Endothelial cell of umbilical vein (primary cell): Measurements from ENCODE around the gene TSNAX. TPM values are rescaled to one million over a fixed set of nuclear protein-coding genes. Genes with fewer than 3 reads are reported as not detected.

ENCODE experiments used
- BruUV-seq: library from RNA; stranded (reverse); fragments of 400-500 nt; replicated peaks from 2 replicates; lab custom pipeline; 2021; lab: Mats Ljungman, UMichigan
- CTCF ChIA-PET: fragments of 300-600, 350-600 bp; sonication (Branson Sonifier 250); formaldehyde crosslinking; loops from one replicate; lab custom pipeline; 2021; ENCODE audit warnings: antibody characterized with exemption, inconsistent platforms; lab: Charles Lee
- POLR2A ChIA-PET: fragments of 300-600, 350-600 bp; sonication (Branson Sonifier 250); formaldehyde crosslinking; loops from one replicate; lab custom pipeline; 2021; ENCODE audit warnings: antibody characterized with exemption, inconsistent platforms; lab: Charles Lee
- DNase-seq: peaks from one replicate; pipeline ENCODE4 v3.0.0-alpha.2; 2011; ENCODE audit warnings: low read depth, low spot score
- FAIRE-seq: peaks from 2 replicates; lab custom pipeline; 2011; peaks lifted over from hg19 to GRCh38; lab: Jason Lieb, UNC
- H2AFZ ChIP-seq: 2 replicates; pipeline ENCODE4 v1.6.0; 2012; ENCODE audit warnings: low read depth, low read length, control low read depth, inconsistent platforms
- H3K27ac ChIP-seq: 2 replicates; pipeline ENCODE4 v1.5.1; 2011; ENCODE audit warnings: low read depth, mild to moderate bottlenecking, control low read depth, low read length, moderate library complexity; ENCODE audit not compliant: insufficient read depth
- H3K27me3 ChIP-seq, 2 experiments: 2 replicates each; pipeline versions ENCODE4 v1.6.0 to v1.6.1; 2011; ENCODE audit warnings: low read length in 2 of 2, mixed read lengths in 1 of 2; ENCODE audit not compliant: control insufficient read depth in 2 of 2, insufficient read depth in 2 of 2
- H3K36me3 ChIP-seq, 2 experiments: 2 replicates in 1 of 2; 3 replicates in 1 of 2; pipeline ENCODE4 v1.5.1; 2011; ENCODE audit warnings: low read length in 2 of 2, mild to moderate bottlenecking in 1 of 2, moderate library complexity in 1 of 2; ENCODE audit not compliant: control insufficient read depth in 2 of 2, insufficient read depth in 2 of 2; ENCODE audit errors: extremely low read depth in 1 of 2
- H3K4me1 ChIP-seq: 3 replicates; pipeline ENCODE4 v1.5.1; 2011; ENCODE audit warnings: mild to moderate bottlenecking, low read length; ENCODE audit not compliant: control insufficient read depth, insufficient read depth; ENCODE audit errors: extremely low read depth
- H3K4me2 ChIP-seq: 2 replicates; pipeline ENCODE4 v1.6.1; 2011; ENCODE audit warnings: low read length, control low read depth, mixed read lengths; ENCODE audit not compliant: insufficient read depth
- H3K4me3 ChIP-seq, 3 experiments: fragments of 200-600 bp in 1 of 3; sonication (generic), shearing (Covaris generic) in 1 of 3; replicated peaks in 1 of 3; 2 replicates each; pipeline ENCODE4 v1.5.1; 2011 to 2016; ENCODE audit warnings: control low read depth in 3 of 3, low read length in 3 of 3, mild to moderate bottlenecking in 2 of 3, inconsistent platforms in 1 of 3, low read depth in 1 of 3, moderate library complexity in 1 of 3; ENCODE audit not compliant: insufficient read depth in 1 of 3
- H3K79me2 ChIP-seq: 2 replicates; pipeline ENCODE4 v1.6.0; 2012; ENCODE audit warnings: low read length, inconsistent platforms; ENCODE audit not compliant: control insufficient read depth, insufficient read depth
- H3K9ac ChIP-seq: replicated peaks from 2 replicates; pipeline ENCODE3; 2011; ENCODE audit warnings: low read length, control low read depth; ENCODE audit not compliant: insufficient read depth; ENCODE audit errors: extremely low read depth
- H3K9me1 ChIP-seq: replicated peaks from 3 replicates; pipeline ENCODE4 v1.6.0; 2011; ENCODE audit warnings: mild to moderate bottlenecking, low read length; ENCODE audit not compliant: control insufficient read depth, insufficient read depth; ENCODE audit errors: extremely low read depth
- H3K9me3 ChIP-seq: replicated peaks from 2 replicates; pipeline ENCODE4 v1.5.1; 2012; ENCODE audit warnings: low read length, inconsistent platforms; ENCODE audit not compliant: control insufficient read depth, insufficient read depth
- H4K20me1 ChIP-seq: replicated peaks from 2 replicates; pipeline ENCODE3; 2011; ENCODE audit warnings: mild to moderate bottlenecking, low read length; ENCODE audit not compliant: control insufficient read depth, insufficient read depth; ENCODE audit errors: extremely low read depth
- CTCF ChIP-seq, 2 donors: IDR thresholded peaks; 1 replicate in 1 of 2; 2 replicates in 1 of 2; pipeline ENCODE4 v1.5.1; 2011; ENCODE audit warnings: low read length in 2 of 2, mild to moderate bottlenecking in 2 of 2, moderate library complexity in 2 of 2, control low read depth in 1 of 2, inconsistent platforms in 1 of 2, low read depth in 1 of 2; ENCODE audit not compliant: insufficient read depth in 1 of 2; ENCODE audit errors: extremely low read depth in 1 of 2
- EZH2 ChIP-seq: IDR thresholded peaks from 2 replicates; pipeline ENCODE4 v1.6.1; 2012; ENCODE audit warnings: borderline replicate concordance, low read depth, mild to moderate bottlenecking, moderate library complexity, low read length, inconsistent platforms; ENCODE audit not compliant: severe bottlenecking
- FOS ChIP-seq: IDR thresholded peaks from 2 replicates; pipeline ENCODE4 v1.6.1; 2011; ENCODE audit warnings: mild to moderate bottlenecking, low read length, moderate library complexity, borderline replicate concordance; ENCODE audit not compliant: insufficient read depth
- GATA2 ChIP-seq: IDR thresholded peaks from 2 replicates; pipeline ENCODE4 v1.7.0; 2011; ENCODE audit warnings: low read depth, mild to moderate bottlenecking, moderate library complexity, mixed read lengths, low read length; ENCODE audit not compliant: insufficient read length, insufficient read depth
- JUN ChIP-seq: IDR thresholded peaks from 2 replicates; pipeline ENCODE4 v1.6.1; 2011; ENCODE audit warnings: borderline replicate concordance, low read depth; ENCODE audit not compliant: insufficient read length, insufficient read depth
- MAX ChIP-seq: IDR thresholded peaks from 2 replicates; pipeline ENCODE4 v1.6.1; 2011; ENCODE audit not compliant: insufficient read depth, insufficient read length
- MYC ChIP-seq: IDR thresholded peaks from one replicate; pipeline ENCODE4 v1.6.1; 2011; ENCODE audit warnings: mild to moderate bottlenecking, low read depth, low read length
- POLR2A ChIP-seq: IDR thresholded peaks from 2 replicates; pipeline ENCODE4 v1.6.1; 2012; ENCODE audit warnings: low read depth, mild to moderate bottlenecking, control low read depth, low read length
- POLR2AphosphoS5 ChIP-seq: IDR thresholded peaks from 2 replicates; pipeline ENCODE4 v1.6.1; 2012; ENCODE audit warnings: low read depth, mild to moderate bottlenecking, control low read depth, low read length, moderate library complexity; ENCODE audit not compliant: insufficient read depth
- dilution Hi-C: fragments of 300-500 bp; cut with MboI; formaldehyde crosslinking; loops from one replicate; pipeline ENCODE4 v1.15.0; 2019; ENCODE audit warnings: low sequenced_read_pairs; ENCODE audit not compliant: extremely low pct_ligation_motif_present
- intact Hi-C: fragments of 100-400 bp; cut with micrococcal nuclease; formaldehyde crosslinking; loops from one replicate; pipeline ENCODE4 v1.10.0; 2022
- polyA plus RNA-seq, 4 experiments: library from polyadenylated mRNA; depleted of rRNA in 3 of 4; stranded (reverse) in 3 of 4; unstranded in 1 of 4; fragments of >200 nt; gene quantifications; 2 replicates each; pipeline versions ENCODE4 v1.2.1 to v1.2.3, GENCODE V29; 2011 to 2012; ENCODE audit warnings: missing spikeins in 1 of 4
- total RNA-seq: library from RNA; stranded (reverse); gene quantifications from 2 replicates; pipeline ENCODE4 v1.2.3, GENCODE V29; 2021

The TSNAX gene
- total and polyA plus RNA-seq, 2 donors (not counting 3 experiments of a cell fraction or from before 2014, with no cell fraction given) = 6.3 to 26.3 TPM

- H3K27me3 ChIP-seq = no peaks in the 10 kb centered on the region
- no peak overlapping the region for H3K4me2 ChIP-seq
- peak; percentile 26 for DNase-seq
- intact Hi-C loops = loop anchor here (2.0 kb wide), 1 partner anchor 13 kb away; no protein-coding TSS in a partner anchor
- no peak overlapping the region for H3K9ac ChIP-seq
- ChIA-PET CTCF (interaction anchor here (0.6 to 1.5 kb wide), 9 partner anchors 9 to 201 kb away, joined by 3 to 8 read pairs (median 4); no protein-coding TSS in a partner anchor), POLR2A (interaction anchor here (0.8 kb wide), 1 partner anchor 221 kb away, joined by 3 read pairs; the partner anchor contains the start of genes EXOC8 and SPRTN)
- H3K9me3 ChIP-seq = no peaks in the 10 kb centered on the region
- no TSS peak for BruUV-seq
- H3K4me3 ChIP-seq = no peak overlapping the region
- FAIRE-seq = no peak
- no peak overlapping the region for H3K27ac ChIP-seq
- dilution Hi-C loops = no loop called here
- TF ChIP-seq CTCF (IDR thresholded peaks at IDR 0.05; ENCODE audit: extremely low read depth in 1 of 2, insufficient read depth in 1 of 2, low read depth in 1 of 2, low read length in 2 of 2) (no peak), EZH2 (no peak), GATA2 (no peak), POLR2A (no peak), JUN (no peak), MYC (no peak), FOS (no peak), POLR2AphosphoS5 (no peak), MAX (no peak)
- H3K79me2 ChIP-seq = no peaks in the 10 kb centered on the region
- no peaks in the 10 kb centered on the region for H4K20me1 ChIP-seq
- H3K4me1 ChIP-seq = peaks cover 4% of the 10 kb centered on the region
- peaks cover 0 to 3% of the 10 kb centered on the region in 2 experiments for H3K36me3 ChIP-seq
- no peaks in the 10 kb centered on the region for H3K9me1 ChIP-seq
- no peak overlapping the region for H2AFZ ChIP-seq
Observed at GRCh38 chr1:231557898-231558707, 29.6 kb downstream of the TSNAX start.
